ENCODE results near the gene FBLN5. TPM values are rescaled to one million over a fixed set of nuclear protein-coding genes. Genes with fewer than 3 reads are reported as not detected.

The FBLN5 gene
- total and polyA plus RNA-seq, 2 experiments from 2014 or later, result 0.74 to 1.9 TPM

DNA sequence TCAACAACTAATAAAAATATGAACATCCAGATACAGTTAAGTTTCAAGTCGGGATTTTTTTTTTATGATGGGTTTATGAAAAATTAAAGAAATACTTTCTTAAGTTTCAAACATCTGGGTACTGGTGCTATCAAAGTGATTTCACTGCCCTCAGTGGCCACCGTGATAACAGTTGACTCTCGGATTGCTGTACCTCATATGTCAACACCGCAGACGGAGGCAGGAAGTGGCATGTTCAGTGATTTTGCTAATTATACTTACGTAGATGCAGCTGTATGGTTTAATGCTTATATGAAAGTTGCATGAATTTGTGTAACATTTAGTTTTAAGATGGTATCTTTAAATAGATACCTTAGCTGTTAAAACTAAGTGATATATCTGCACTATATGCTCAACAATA, 20.8 kb upstream of the FBLN5 start:
- Histone ChIP-seq H3K4me3 (no peak overlapping the region), H3K9me3 (ENCODE audit: low read depth) (no peaks in the 10 kb centered on the region), H3K36me3 (peaks cover 39% of the 10 kb centered on the region), H3K27me3 (no peaks in the 10 kb centered on the region), H3K27ac (no peak overlapping the region), H3K4me1 (ENCODE audit: low read depth) (no peaks in the 10 kb centered on the region)
- TF ChIP-seq, protein P1, sequence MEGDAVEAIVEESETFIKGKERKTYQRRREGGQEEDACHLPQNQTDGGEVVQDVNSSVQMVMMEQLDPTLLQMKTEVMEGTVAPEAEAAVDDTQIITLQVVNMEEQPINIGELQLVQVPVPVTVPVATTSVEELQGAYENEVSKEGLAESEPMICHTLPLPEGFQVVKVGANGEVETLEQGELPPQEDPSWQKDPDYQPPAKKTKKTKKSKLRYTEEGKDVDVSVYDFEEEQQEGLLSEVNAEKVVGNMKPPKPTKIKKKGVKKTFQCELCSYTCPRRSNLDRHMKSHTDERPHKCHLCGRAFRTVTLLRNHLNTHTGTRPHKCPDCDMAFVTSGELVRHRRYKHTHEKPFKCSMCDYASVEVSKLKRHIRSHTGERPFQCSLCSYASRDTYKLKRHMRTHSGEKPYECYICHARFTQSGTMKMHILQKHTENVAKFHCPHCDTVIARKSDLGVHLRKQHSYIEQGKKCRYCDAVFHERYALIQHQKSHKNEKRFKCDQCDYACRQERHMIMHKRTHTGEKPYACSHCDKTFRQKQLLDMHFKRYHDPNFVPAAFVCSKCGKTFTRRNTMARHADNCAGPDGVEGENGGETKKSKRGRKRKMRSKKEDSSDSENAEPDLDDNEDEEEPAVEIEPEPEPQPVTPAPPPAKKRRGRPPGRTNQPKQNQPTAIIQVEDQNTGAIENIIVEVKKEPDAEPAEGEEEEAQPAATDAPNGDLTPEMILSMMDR (IDR thresholded peaks at IDR 0.05; ENCODE audit: low read depth, low read length), result no peak
- no peak for DNase-seq (ENCODE audit: low read depth in 1 of 2, low spot score in 1 of 2)

DNA sequence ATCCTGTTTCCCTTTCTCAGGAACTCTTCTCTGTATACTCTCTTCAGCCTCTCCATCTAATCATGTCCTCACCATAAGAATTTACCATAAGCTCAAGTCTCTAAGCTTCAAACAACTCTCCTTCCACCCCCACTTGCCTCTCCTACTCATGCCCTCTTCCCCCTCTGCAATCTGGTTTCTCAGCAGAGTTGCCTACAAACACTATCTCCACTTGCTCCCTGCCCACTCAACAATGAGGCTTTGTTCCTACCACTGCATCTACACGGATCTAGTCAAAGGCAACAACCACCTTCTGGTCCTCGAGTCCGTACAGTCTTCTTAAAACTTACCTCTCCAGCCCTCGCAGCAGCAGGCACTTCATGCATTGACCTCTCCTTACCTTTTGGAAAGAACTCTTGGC, 17.2 kb upstream of the FBLN5 start:
- Histone ChIP-seq H3K4me1 (ENCODE audit: low read depth) (no peaks in the 10 kb centered on the region), H3K9me3 (ENCODE audit: low read depth) (no peaks in the 10 kb centered on the region), H3K36me3 (peaks cover 18% of the 10 kb centered on the region), H3K27ac (no peak overlapping the region), H3K27me3 (no peaks in the 10 kb centered on the region), H3K4me3 (no peak overlapping the region)
- DNase-seq (ENCODE audit: low read depth in 1 of 2, low spot score in 1 of 2), result peak in 1 of 2 donors; percentile 14
- TF ChIP-seq, protein P1 (IDR thresholded peaks at IDR 0.05; ENCODE audit: low read depth, low read length), result no peak

DNA sequence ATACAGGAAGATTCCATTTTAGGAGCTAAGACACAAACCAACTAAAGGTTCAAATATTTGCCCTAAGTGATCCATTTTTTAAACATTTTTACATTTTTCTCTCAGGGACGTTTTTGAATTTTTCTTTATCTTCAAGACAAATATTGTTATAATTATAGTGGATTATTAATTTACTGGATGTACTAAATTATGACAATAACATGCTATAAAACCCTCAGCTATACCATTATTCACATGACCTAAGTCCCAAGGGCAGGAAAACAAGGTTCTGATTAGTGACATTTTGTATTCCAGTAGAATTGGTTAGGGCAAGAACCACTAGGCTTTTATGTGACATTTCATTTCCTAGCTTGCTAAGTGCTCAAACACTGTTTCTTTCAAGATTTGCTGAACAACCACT, 16.5 kb upstream of the FBLN5 start:
- H3K4me1 ChIP-seq (ENCODE audit: low read depth), result no peaks in the 10 kb centered on the region
- H3K9me3 ChIP-seq (ENCODE audit: low read depth), result no peaks in the 10 kb centered on the region
- DNase-seq (ENCODE audit: low read depth in 1 of 2, low spot score in 1 of 2), result no peak
- TF ChIP-seq, protein P1 (IDR thresholded peaks at IDR 0.05; ENCODE audit: low read depth, low read length), result no peak
- H3K36me3 ChIP-seq, result peaks cover 12% of the 10 kb centered on the region
- H3K4me3 ChIP-seq, result no peak overlapping the region
- no peaks in the 10 kb centered on the region for H3K27me3 ChIP-seq
- no peak overlapping the region for H3K27ac ChIP-seq

DNA sequence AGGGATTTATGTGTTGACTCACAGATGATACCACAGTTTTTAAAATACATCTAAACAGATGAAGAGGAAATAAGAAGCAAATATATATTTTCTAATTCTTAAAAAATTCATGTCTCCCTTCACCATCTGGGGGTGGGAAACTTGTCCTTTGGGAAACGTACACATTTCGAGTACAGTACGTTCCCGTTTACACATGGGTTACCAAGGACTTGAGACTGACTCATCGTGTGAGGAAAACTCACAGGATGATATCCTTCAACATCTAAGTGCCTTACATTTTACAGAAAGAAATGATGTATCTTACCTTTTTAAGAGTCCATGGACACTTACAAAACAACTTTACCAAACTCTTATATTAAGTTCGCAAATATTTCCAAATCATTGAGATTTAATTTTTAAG, 16.0 kb upstream of the FBLN5 start:
- no peak overlapping the region for H3K27ac ChIP-seq
- H3K9me3 ChIP-seq (ENCODE audit: low read depth), result no peaks in the 10 kb centered on the region
- peaks cover 6% of the 10 kb centered on the region for H3K36me3 ChIP-seq
- TF ChIP-seq, protein P1 (IDR thresholded peaks at IDR 0.05; ENCODE audit: low read depth, low read length), result no peak
- H3K27me3 ChIP-seq, result no peaks in the 10 kb centered on the region
- H3K4me3 ChIP-seq, result no peak overlapping the region
- DNase-seq (ENCODE audit: low read depth in 1 of 2, low spot score in 1 of 2), result peak in 1 of 2 donors; percentile 56
- no peaks in the 10 kb centered on the region for H3K4me1 ChIP-seq (ENCODE audit: low read depth)

DNA sequence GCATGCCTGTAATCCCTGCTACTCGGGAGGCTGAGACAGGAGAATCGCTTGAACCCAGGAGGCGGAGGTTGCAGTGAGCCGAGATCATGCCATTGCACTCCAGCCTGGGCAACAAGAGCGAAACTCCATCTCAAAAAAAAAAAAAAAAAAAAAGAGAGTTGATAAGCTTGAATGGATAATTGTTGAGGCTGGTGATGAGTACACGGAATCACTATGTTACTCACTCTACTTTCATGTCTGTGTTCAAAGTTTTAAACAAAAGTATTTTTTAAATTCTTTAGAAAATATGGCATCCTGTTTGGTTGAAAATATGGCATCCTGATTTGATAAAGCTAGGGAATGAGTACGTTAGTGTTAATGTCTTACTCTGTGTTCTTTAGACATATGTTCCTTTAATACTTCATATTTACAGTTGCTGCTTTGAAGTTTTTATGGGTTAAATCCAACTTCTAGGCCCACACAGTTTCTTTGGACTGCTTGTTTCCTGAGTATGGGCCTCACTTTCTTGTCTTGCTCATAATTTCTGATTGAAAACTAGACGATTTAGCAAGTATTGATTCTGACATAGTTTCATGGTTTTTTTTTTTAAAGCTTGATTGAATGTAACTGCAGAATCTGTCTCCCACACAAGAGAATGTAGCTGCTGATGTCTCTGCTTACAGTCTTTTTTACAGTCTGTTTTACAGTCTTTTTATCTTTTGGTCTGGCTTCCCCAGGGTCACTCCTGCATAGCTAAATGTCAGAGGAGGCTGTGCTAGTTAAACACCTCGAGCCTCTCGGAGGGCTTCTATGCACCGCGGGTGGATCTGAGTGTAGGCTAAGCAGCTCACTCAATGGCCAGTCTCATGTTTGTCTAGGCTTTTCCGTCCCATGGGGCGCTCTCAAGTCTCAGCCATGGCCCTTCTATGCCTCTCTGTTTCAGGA, 14.1 kb upstream of the FBLN5 start:
- DNase-seq (ENCODE audit: low read depth in 1 of 2, low spot score in 1 of 2), result no peak
- H3K4me3 ChIP-seq, result no peak overlapping the region
- H3K27me3 ChIP-seq, result no peaks in the 10 kb centered on the region
- H3K27ac ChIP-seq, result no peak overlapping the region
- H3K36me3 ChIP-seq, result peaks cover 2% of the 10 kb centered on the region
- H3K4me1 ChIP-seq (ENCODE audit: low read depth), result no peaks in the 10 kb centered on the region
- no peaks in the 10 kb centered on the region for H3K9me3 ChIP-seq (ENCODE audit: low read depth)
- TF ChIP-seq, protein P1 (IDR thresholded peaks at IDR 0.05; ENCODE audit: low read depth, low read length), result no peak

Measured in cardiac muscle cell (in vitro differentiated cells and primary cell).